DOHH2 (cell line): ENCODE results near the gene PAGR1.

Source experiments
- EZH2phosphoT487 ChIP-seq: fragments of 200-600 bp; sonication (generic); IDR thresholded peaks from 2 replicates; pipeline ENCODE4 v1.6.1; 2017; ENCODE audit warnings: borderline replicate concordance, mild to moderate bottlenecking, antibody characterized with exemption, low read length, moderate library complexity, mixed read lengths
- TF ChIP-seq, protein P1 (sequence below): fragments of 200-600 bp; sonication (generic); IDR thresholded peaks from one replicate; pipeline ENCODE4 v1.5.1; 2014; ENCODE audit warnings: antibody characterized with exemption, mild to moderate bottlenecking, low read depth, low read length; ENCODE audit not compliant: poor library complexity, severe bottlenecking

DNA sequence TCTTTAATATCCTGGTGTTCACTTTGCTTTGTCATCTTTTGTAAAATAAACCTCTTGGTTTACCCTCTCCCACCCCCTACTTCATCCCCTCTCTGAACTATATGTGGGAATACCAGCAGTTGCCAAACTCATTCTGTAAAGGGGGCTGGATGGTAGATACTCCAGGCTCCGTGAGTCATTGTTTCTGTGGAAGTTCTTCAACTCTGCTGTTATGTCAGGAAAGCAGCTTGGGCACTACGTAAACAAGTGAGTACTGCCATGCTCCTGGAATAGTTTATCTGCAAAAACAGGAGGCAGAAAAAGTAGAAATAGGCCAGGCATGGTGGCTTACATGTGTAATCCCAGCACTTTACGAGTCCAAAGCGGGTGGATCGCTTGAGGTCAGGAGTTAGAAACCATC is 21.9 kb downstream of the PAGR1 start:
- TF ChIP-seq, protein P1, sequence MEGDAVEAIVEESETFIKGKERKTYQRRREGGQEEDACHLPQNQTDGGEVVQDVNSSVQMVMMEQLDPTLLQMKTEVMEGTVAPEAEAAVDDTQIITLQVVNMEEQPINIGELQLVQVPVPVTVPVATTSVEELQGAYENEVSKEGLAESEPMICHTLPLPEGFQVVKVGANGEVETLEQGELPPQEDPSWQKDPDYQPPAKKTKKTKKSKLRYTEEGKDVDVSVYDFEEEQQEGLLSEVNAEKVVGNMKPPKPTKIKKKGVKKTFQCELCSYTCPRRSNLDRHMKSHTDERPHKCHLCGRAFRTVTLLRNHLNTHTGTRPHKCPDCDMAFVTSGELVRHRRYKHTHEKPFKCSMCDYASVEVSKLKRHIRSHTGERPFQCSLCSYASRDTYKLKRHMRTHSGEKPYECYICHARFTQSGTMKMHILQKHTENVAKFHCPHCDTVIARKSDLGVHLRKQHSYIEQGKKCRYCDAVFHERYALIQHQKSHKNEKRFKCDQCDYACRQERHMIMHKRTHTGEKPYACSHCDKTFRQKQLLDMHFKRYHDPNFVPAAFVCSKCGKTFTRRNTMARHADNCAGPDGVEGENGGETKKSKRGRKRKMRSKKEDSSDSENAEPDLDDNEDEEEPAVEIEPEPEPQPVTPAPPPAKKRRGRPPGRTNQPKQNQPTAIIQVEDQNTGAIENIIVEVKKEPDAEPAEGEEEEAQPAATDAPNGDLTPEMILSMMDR = no peak
- TF ChIP-seq EZH2phosphoT487 = no peak
